GM12878 (cell line): ENCODE results near the gene TMEM109.

Source experiments
- CBX5 ChIP-seq: sonication (generic); IDR thresholded peaks from 2 replicates; pipeline ENCODE4 v1.6.1; 2016; ENCODE audit warnings: low read depth, moderate library complexity, mild to moderate bottlenecking, inconsistent platforms
- CTCF ChIP-seq, 3 experiments: IDR thresholded peaks in 2 of 3; conservative IDR thresholded peaks in 1 of 3; 2 replicates each; pipeline ENCODE4 v1.5.1; 2011; ENCODE audit warnings: low read depth in 3 of 3, low read length in 3 of 3, mild to moderate bottlenecking in 3 of 3, control low read depth in 2 of 3, moderate library complexity in 2 of 3, inconsistent platforms in 1 of 3, mixed read lengths in 1 of 3; ENCODE audit not compliant: control insufficient read depth in 2 of 3, insufficient read depth in 1 of 3; ENCODE audit errors: extremely low read depth in 1 of 3
- EZH2 ChIP-seq: IDR thresholded peaks from 2 replicates; pipeline ENCODE4 v1.6.1; 2012; ENCODE audit warnings: low read depth, mild to moderate bottlenecking, control low read depth, inconsistent platforms, low read length, borderline replicate concordance; ENCODE audit not compliant: control insufficient read depth
- NFYB ChIP-seq: IDR thresholded peaks from 2 replicates; pipeline ENCODE4 v1.6.1; 2011; ENCODE audit warnings: low read depth, mild to moderate bottlenecking, low read length, improper control_type of control experiment, moderate library complexity; ENCODE audit not compliant: insufficient read depth
- POLR2A ChIP-seq: IDR thresholded peaks from 2 replicates; pipeline ENCODE4 v1.6.1; 2011; ENCODE audit warnings: low read depth, mild to moderate bottlenecking, low read length
- RCOR1 ChIP-seq: conservative IDR thresholded peaks from 2 replicates; pipeline ENCODE4 v1.6.1; 2012; ENCODE audit warnings: low read depth, low read length, improper control_type of control experiment
- RFX5 ChIP-seq: IDR thresholded peaks from 2 replicates; pipeline ENCODE4 v1.6.1; 2011; ENCODE audit warnings: low read depth, low read length, improper control_type of control experiment
- SPI1 ChIP-seq: IDR thresholded peaks from 2 replicates; pipeline ENCODE4 v1.6.1; 2011; ENCODE audit warnings: low read depth, mild to moderate bottlenecking, low read length, moderate library complexity, borderline replicate concordance; ENCODE audit not compliant: insufficient read depth

- TF ChIP-seq NFYB (no peak), CTCF (IDR thresholded peaks at IDR 0.05 in 2 of 3, conservative IDR thresholded peaks at IDR 0.05 in 1 of 3; ENCODE audit: control insufficient read depth in 2 of 3, extremely low read depth in 1 of 3, insufficient read depth in 1 of 3, low read depth in 3 of 3, low read length in 3 of 3) (no peak), EZH2 (no peak), CBX5 (no peak), POLR2A (no peak), RFX5 (no peak), SPI1 (no peak), RCOR1 (no peak)
Measured at GRCh38 chr11:60957188-60957587, 43.2 kb downstream of the TMEM109 start.
